Measurements from ENCODE around the gene OSBP2.

DNA sequence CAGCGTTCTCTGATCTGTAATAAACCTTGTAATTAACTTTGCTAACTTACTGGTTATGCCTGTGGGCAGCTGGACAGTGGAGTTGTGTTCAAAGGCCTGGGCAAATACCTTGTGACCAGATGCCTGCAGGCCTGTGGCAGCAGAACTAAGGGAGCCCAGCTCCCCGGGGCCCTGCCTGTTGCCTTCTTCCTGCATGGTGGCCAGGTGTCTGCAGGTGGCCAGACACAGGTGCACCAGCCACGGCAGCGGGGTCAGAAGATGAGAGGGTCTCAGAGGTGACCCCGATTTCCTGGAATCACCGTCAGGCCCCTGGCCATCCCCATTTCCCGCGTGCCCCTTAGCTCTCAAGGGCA, 127.2 kb downstream of the OSBP2 start:
- TF ChIP-seq, protein P1, sequence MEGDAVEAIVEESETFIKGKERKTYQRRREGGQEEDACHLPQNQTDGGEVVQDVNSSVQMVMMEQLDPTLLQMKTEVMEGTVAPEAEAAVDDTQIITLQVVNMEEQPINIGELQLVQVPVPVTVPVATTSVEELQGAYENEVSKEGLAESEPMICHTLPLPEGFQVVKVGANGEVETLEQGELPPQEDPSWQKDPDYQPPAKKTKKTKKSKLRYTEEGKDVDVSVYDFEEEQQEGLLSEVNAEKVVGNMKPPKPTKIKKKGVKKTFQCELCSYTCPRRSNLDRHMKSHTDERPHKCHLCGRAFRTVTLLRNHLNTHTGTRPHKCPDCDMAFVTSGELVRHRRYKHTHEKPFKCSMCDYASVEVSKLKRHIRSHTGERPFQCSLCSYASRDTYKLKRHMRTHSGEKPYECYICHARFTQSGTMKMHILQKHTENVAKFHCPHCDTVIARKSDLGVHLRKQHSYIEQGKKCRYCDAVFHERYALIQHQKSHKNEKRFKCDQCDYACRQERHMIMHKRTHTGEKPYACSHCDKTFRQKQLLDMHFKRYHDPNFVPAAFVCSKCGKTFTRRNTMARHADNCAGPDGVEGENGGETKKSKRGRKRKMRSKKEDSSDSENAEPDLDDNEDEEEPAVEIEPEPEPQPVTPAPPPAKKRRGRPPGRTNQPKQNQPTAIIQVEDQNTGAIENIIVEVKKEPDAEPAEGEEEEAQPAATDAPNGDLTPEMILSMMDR (conservative IDR thresholded peaks at IDR 0.05; ENCODE audit: low read length) = no peak
- TF ChIP-seq EZH2phosphoT487 (IDR thresholded peaks at IDR 0.05; ENCODE audit: borderline replicate concordance) = no peak

Data from Loucy (cell line).